RPMI7951 (cell line): ENCODE data around the gene FAM174C. TPM values are rescaled to one million over a fixed set of nuclear protein-coding genes. Genes with fewer than 3 reads are reported as not detected.

Experiments used
- DNase-seq: peaks from one replicate; pipeline ENCODE4 v3.0.0-alpha.2; 2012; ENCODE audit warnings: low read depth
- total RNA-seq: library from RNA; depleted of rRNA; stranded (reverse); fragments of >200 nt; shearing (Covaris generic); gene quantifications from 2 replicates; pipeline ENCODE4 v1.2.3, GENCODE V29; 2014

FAM174C gene
- total RNA-seq, 1 experiment from 2014 or later: 57.6 TPM

GRCh38 chr19:1249990-1250436 is 25.3 kb upstream of the FAM174C start:
- DNase-seq: no peak

GRCh38 chr19:1250437-1251260 is 24.7 kb upstream of the FAM174C start:
- no peak for DNase-seq

GRCh38 chr19:1251330-1252220 is 23.8 kb upstream of the FAM174C start:
- DNase-seq: peak; percentile 77

- DNase-seq: peak; percentile 98
Measured at GRCh38 chr19:1252221-1252820, 23.0 kb upstream of the FAM174C start.

GRCh38 chr19:1252821-1253513 is 22.4 kb upstream of the FAM174C start:
- peak; percentile 98 for DNase-seq

- DNase-seq: no peak
Measured at GRCh38 chr19:1253514-1254080, 21.7 kb upstream of the FAM174C start.

GRCh38 chr19:1254081-1254527 is 21.2 kb upstream of the FAM174C start:
- peak; percentile 82 for DNase-seq

GRCh38 chr19:1254530-1255185 is 20.7 kb upstream of the FAM174C start:
- DNase-seq: no peak

GRCh38 chr19:1255186-1256161 is 19.9 kb upstream of the FAM174C start:
- DNase-seq: no peak

- DNase-seq: no peak
Measured at GRCh38 chr19:1256646-1257474, 18.5 kb upstream of the FAM174C start.

GRCh38 chr19:1257475-1258162 is 17.7 kb upstream of the FAM174C start:
- DNase-seq: no peak

- no peak for DNase-seq
Measured at GRCh38 chr19:1258163-1258492, 17.2 kb upstream of the FAM174C start.

GRCh38 chr19:1258707-1259205 is 16.6 kb upstream of the FAM174C start:
- DNase-seq: no peak

- peak; percentile 66 for DNase-seq
Measured at GRCh38 chr19:1259206-1259875, 16.0 kb upstream of the FAM174C start.

GRCh38 chr19:1259876-1260748 is 15.2 kb upstream of the FAM174C start:
- DNase-seq: peak; percentile 53
